Activated T-helper 9 cell treated with anti-CD3 and anti-CD28 coated beads, Interleukin-2, amount 50 U/mL, for 16 hours (primary cell): ENCODE measurements around the gene RANBP1.

Experiments used
- DNase-seq: peaks from one replicate; pipeline ENCODE4 v3.0.0-alpha.2; 2020; ENCODE audit warnings: low read depth

The RANBP1 gene

GRCh38 chr22:20172141-20172613 lies 56.3 kb downstream of the RANBP1 start:
- no peak for DNase-seq

DNA sequence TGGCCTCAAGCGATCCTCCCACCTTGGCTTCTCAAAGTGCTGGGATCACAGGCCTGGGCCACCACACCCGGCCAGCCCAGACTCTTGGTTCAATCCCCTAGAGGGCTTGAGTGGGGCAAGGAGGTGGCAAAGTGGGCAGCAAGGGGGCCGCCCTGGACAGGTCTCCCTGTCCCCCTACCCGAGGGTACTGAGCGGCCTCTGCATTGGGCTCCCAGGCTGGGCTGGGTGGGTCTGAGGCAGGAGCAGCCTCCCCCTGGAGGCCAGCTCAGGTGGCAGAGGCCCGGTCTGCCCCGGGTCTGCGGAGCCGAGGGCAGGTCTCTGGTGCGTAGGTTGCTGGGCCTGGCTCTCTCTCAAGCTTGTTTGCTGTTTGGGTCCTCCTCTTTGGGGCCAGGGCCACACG lies 57.3 kb downstream of the RANBP1 start:
- DNase-seq: no peak

GRCh38 chr22:20173772-20174171 lies 57.9 kb downstream of the RANBP1 start:
- no peak for DNase-seq

DNA sequence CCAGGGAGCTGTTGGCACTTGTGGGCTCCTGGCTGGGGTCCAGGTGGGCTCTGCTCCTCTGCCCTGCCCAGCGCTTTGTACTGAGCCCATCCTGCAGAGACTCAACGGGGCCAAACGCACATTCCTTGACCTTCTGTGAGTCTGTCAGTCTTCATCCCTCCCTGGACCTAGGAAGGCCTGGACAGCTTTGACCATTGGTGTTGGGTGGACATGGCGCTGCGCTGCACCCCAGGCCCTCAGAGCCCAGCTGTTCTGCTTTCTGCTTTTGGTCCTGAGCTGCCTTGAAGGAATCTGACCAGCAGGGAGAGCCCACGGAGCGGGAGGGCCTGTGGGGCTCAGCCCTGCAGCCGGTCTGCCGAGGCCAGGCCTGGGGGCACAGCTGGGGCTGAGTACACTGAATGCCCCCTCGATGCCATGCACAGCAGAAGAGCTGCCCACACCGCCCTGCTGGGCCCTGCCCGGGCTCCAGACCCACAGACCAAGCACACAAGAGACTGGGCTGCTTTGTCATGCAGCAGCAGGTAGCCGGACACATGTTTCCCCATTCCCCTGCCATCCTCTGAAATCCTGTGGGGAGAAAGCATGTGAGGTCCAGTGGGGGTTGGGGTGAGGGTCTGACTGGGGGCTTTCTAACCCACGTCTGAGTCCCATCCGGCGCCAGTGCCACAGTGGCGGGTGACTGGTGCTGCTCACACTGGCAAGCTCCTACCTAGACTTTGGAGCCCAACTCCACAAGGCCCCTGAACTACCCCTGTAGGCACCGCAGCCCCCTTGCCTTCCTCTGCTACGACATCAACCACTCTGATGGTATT lies 59.1 kb downstream of the RANBP1 start:
- DNase-seq: no peak

DNA sequence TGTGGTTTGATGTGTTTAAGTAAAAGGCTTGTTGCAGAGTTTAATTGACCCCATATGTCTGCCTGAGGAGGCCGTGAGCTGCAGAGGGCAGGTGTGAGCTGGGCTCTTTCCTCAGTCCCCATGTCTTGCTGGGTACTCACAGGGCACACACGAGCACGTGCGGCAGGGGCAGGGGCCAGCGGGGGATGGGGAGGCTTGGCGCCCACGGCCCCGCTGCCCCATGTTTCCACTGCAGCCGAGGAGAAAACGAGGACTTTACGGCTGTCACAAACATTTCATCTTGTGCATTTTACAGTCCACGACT lies 59.6 kb downstream of the RANBP1 start:
- DNase-seq: no peak

DNA sequence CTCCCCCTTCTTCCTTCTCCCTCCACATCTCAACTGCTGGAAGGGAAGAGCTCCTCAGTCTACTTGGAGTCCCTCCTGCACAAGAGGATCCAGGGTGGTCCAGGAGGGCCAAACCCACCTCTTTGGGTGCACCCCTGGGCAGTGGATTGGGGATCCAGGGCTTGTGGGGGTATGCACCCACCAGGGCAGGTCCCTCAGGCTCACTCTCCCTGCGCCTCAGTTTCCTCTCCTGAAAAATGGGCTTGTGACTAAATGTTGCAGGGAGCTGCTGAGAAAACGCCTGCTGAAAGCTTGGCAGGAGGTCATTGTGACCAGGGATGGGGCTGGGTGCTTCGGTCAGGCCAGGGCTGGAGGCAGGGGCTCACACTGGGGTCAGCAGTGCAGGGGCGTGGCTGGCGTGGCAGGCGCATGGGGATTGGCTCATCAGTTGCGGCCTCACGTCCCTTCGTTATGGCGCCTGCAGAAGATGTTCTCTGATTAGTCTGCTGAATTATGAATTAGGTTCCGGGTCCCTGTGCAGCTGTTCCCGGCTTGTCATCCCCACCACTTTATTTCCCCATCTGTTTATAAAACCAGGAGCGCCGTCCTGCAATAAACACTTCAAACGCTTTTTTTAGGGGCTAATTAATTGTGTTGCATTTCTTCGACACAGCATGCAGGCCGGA lies 60.6 kb downstream of the RANBP1 start:
- no peak for DNase-seq
